Panc1 (cell line): ENCODE measurements around the gene BICD2. TPM values are rescaled to one million over a fixed set of nuclear protein-coding genes. Genes with fewer than 3 reads are reported as not detected.

Source experiments
- ATAC-seq: fragments of 200-7000 bp; cut with Tn5 transposase; 2 replicates; pipeline ENCODE4 v1.9.1; 2020; ENCODE audit warnings: mild to moderate bottlenecking, moderate library complexity
- BruUV-seq: library from RNA; stranded (reverse); fragments of 400-500 nt; replicated peaks from 2 replicates; lab custom pipeline; 2021; lab: Mats Ljungman, UMichigan
- CTCF ChIA-PET: fragments of 300-600 bp; sonication (Branson Sonifier 250); formaldehyde crosslinking; loops from one replicate; lab custom pipeline; 2022; ENCODE audit warnings: antibody characterized with exemption; lab: Charles Lee
- POLR2A ChIA-PET: fragments of 300-600 bp; sonication (Branson Sonifier 250); formaldehyde crosslinking; loops from one replicate; lab custom pipeline; 2022; ENCODE audit warnings: antibody characterized with exemption; lab: Charles Lee
- DNase-seq: peaks from one replicate; pipeline ENCODE4 v3.0.0-alpha.2; 2010; ENCODE audit warnings: low read depth, low spot score
- H3K27ac ChIP-seq: 2 replicates; pipeline ENCODE4 v1.5.1; 2011; ENCODE audit warnings: mild to moderate bottlenecking, low read length, inconsistent platforms
- H3K27me3 ChIP-seq: fragments of 200-500 bp; sonication (Bioruptor generic); 2 replicates; pipeline ENCODE4 v1.6.0; 2014; ENCODE audit warnings: low read length, inconsistent platforms; ENCODE audit not compliant: control insufficient read depth, insufficient read depth
- H3K36me3 ChIP-seq: fragments of 200-500 bp; sonication (Bioruptor generic); 2 replicates; pipeline ENCODE4 v1.5.1; 2014; ENCODE audit warnings: inconsistent platforms, mild to moderate bottlenecking, low read length, moderate library complexity; ENCODE audit not compliant: control insufficient read depth, insufficient read depth
- H3K4me1 ChIP-seq: 2 replicates; pipeline ENCODE4 v1.5.1; 2011; ENCODE audit warnings: inconsistent platforms, mild to moderate bottlenecking, low read length, moderate library complexity; ENCODE audit not compliant: control insufficient read depth, insufficient read depth
- H3K4me3 ChIP-seq, 2 experiments: 2 replicates each; pipeline ENCODE4 v1.5.1; 2011 to 2012; ENCODE audit warnings: low read depth in 2 of 2, low read length in 2 of 2, mild to moderate bottlenecking in 2 of 2, inconsistent platforms in 1 of 2, moderate library complexity in 1 of 2
- H3K9me3 ChIP-seq: fragments of 200-500 bp; sonication (Bioruptor generic); 2 replicates; pipeline ENCODE4 v1.5.1; 2014; ENCODE audit warnings: low read depth, mild to moderate bottlenecking, inconsistent platforms, low read length, moderate library complexity; ENCODE audit not compliant: control insufficient read depth, insufficient read depth
- CTCF ChIP-seq: fragments of 450-650 bp; IDR thresholded peaks from 2 replicates; pipeline ENCODE4 v1.5.1; 2017; ENCODE audit warnings: mild to moderate bottlenecking
- POLR2AphosphoS5 ChIP-seq: IDR thresholded peaks from 2 replicates; pipeline ENCODE4 v1.6.1; 2012; ENCODE audit warnings: mild to moderate bottlenecking, low read depth, low read length, moderate library complexity
- REST ChIP-seq, 2 experiments: IDR thresholded peaks; 2 replicates each; pipeline ENCODE4 v1.6.1; 2011 to 2012; ENCODE audit warnings: low read depth in 2 of 2, control low read depth in 1 of 2, low read length in 1 of 2, mild to moderate bottlenecking in 1 of 2, moderate library complexity in 1 of 2; ENCODE audit not compliant: insufficient read depth in 1 of 2
- SIN3A ChIP-seq: IDR thresholded peaks from 2 replicates; pipeline ENCODE4 v1.6.1; 2012; ENCODE audit warnings: low read depth, mild to moderate bottlenecking, low read length, moderate library complexity, borderline replicate concordance; ENCODE audit not compliant: insufficient read depth
- TCF7L2 ChIP-seq: IDR thresholded peaks from 2 replicates; pipeline ENCODE4 v1.6.1; 2011; ENCODE audit warnings: mild to moderate bottlenecking, low read depth, low read length, inconsistent platforms
- in situ Hi-C: cut with HindIII; loops from 2 replicates; pipeline ENCODE4 v1.10.0; 2016; ENCODE audit warnings: low sequenced_read_pairs, low pct_unique_long_range_greater_than_20kb
- intact Hi-C: fragments of 100-400 bp; cut with micrococcal nuclease; formaldehyde crosslinking; loops from one replicate; pipeline ENCODE4 v1.10.0; 2022; ENCODE audit not compliant: unreplicated experiment
- total RNA-seq: library from RNA; stranded (reverse); gene quantifications from one replicate; pipeline ENCODE4 v1.2.1, GENCODE V29; 2021; ENCODE audit not compliant: unreplicated experiment

BICD2 gene
- total RNA-seq, 1 experiment from 2014 or later, result 17.3 TPM

GRCh38 chr9:92664394-92665152 is 100.1 kb downstream of the BICD2 start:
- intact Hi-C loops, result no loop called here
- Histone ChIP-seq H3K36me3 (peaks cover 5% of the 10 kb centered on the region; the same call in 1 of the 2 replicates), H3K27ac (no peak overlapping the region), H3K4me3 (no peak overlapping the region), H3K9me3 (no peaks in the 10 kb centered on the region), H3K27me3 (no peaks in the 10 kb centered on the region), H3K4me1 (no peaks in the 10 kb centered on the region)
- CTCF ChIA-PET, result no interaction called here
- in situ Hi-C loops, result no loop called here
- BruUV-seq, result no TSS peak
- DNase-seq (no peak), ATAC-seq (no peak; the same call in 1 of the 2 replicates)
- no peak for TF ChIP-seq POLR2AphosphoS5
- no peak for TF ChIP-seq CTCF
- POLR2A ChIA-PET, result no interaction called here

- TF ChIP-seq TCF7L2 (no peak), POLR2AphosphoS5 (no peak), CTCF (no peak), SIN3A (no peak), REST (IDR thresholded peaks at IDR 0.05; ENCODE audit: insufficient read depth in 1 of 2, low read depth in 2 of 2, low read length in 1 of 2) (no peak)
- intact Hi-C loops, result no loop called here
- ChIA-PET POLR2A (no interaction called here), CTCF (no interaction called here)
- no peak for ATAC-seq
- in situ Hi-C loops, result no loop called here
- no peaks in the 10 kb centered on the region for H3K27me3 ChIP-seq
- no peak for DNase-seq
- no peak overlapping the region for H3K27ac ChIP-seq
- H3K36me3 ChIP-seq, result no peaks in the 10 kb centered on the region
- no peaks in the 10 kb centered on the region for H3K4me1 ChIP-seq
- BruUV-seq, result no TSS peak
- no peaks in the 10 kb centered on the region for H3K9me3 ChIP-seq
- no peak overlapping the region for H3K4me3 ChIP-seq
These were observed 100.7 kb downstream of the BICD2 start for GRCh38 chr9:92663951-92664350.
